Suprapubic skin (tissue), 4 donors: Measurements from ENCODE around the gene ANKRD33. TPM values are rescaled to one million over a fixed set of nuclear protein-coding genes. Genes with fewer than 3 reads are reported as not detected.

Experiments used
- DNase-seq, 2 donors: peaks; one replicate each; pipeline ENCODE4 v3.0.0-alpha.2; 2019; ENCODE audit warnings: low spot score in 2 of 2
- H3K27ac ChIP-seq: fragments of 200-600 bp; sonication (generic); one replicate; pipeline ENCODE4 v1.5.1; 2019
- H3K27me3 ChIP-seq: fragments of 200-600 bp; sonication (generic); one replicate; pipeline ENCODE4 v1.5.1; 2019
- H3K36me3 ChIP-seq: fragments of 200-600 bp; sonication (generic); one replicate; pipeline ENCODE4 v1.5.1; 2019
- H3K4me1 ChIP-seq: fragments of 200-600 bp; sonication (generic); one replicate; pipeline ENCODE4 v1.5.1; 2019
- H3K4me3 ChIP-seq: fragments of 200-600 bp; sonication (generic); one replicate; pipeline ENCODE4 v1.5.1; 2019; ENCODE audit warnings: mild to moderate bottlenecking
- H3K9me3 ChIP-seq: fragments of 200-600 bp; sonication (generic); one replicate; pipeline ENCODE4 v1.5.1; 2019
- CTCF ChIP-seq, 2 donors: fragments of 200-600 bp in 1 of 2; fragments of 450-650 bp in 1 of 2; sonication (generic) in 1 of 2; IDR thresholded peaks; one replicate each; pipeline ENCODE4 v1.5.1; 2016 to 2019; ENCODE audit warnings: antibody characterized with exemption in 2 of 2, mild to moderate bottlenecking in 1 of 2, moderate library complexity in 1 of 2
- EP300 ChIP-seq: sonication (generic); formaldehyde crosslinking; IDR thresholded peaks from one replicate; pipeline ENCODE4 v1.6.1; 2017; ENCODE audit warnings: antibody characterized with exemption
- POLR2A ChIP-seq, 2 donors: fragments of 450-650 bp; IDR thresholded peaks; one replicate each; pipeline ENCODE4 v1.6.1; 2017; ENCODE audit warnings: antibody characterized with exemption in 2 of 2, mild to moderate bottlenecking in 2 of 2, moderate library complexity in 2 of 2
- POLR2AphosphoS5 ChIP-seq, 3 donors: sonication (generic); formaldehyde crosslinking; IDR thresholded peaks; one replicate each; pipeline ENCODE4 v1.6.1; 2017; ENCODE audit warnings: antibody characterized with exemption in 3 of 3
- WGBS: methylation state at CpG from one replicate; pipeline ENCODE4 v1.1.5; 2018; 5-methylcytosine and 5-hydroxymethylcytosine counted together
- total RNA-seq, 4 donors: library from RNA; depleted of rRNA; stranded (reverse); fragments of >200 nt; gene quantifications; one replicate each; pipeline ENCODE4 v1.1.0, GENCODE V29; 2016

The ANKRD33 gene
- total RNA-seq, 4 donors from 2014 or later = not detected

GRCh38 chr12:51869496-51869865 is 18.4 kb upstream of the ANKRD33 start:
- Histone ChIP-seq H3K4me3 (peak overlapping the region; percentile 49), H3K9me3 (no peaks in the 10 kb centered on the region), H3K27ac (no peak overlapping the region), H3K27me3 (peaks cover 22% of the 10 kb centered on the region), H3K4me1 (peaks cover 16% of the 10 kb centered on the region), H3K36me3 (no peaks in the 10 kb centered on the region)
- peak in 1 of 2 donors; percentile 55 for DNase-seq
- no peak for TF ChIP-seq POLR2A (IDR thresholded peaks at IDR 0.05)
- TF ChIP-seq POLR2AphosphoS5 (IDR thresholded peaks at IDR 0.05) = no peak
- TF ChIP-seq CTCF (IDR thresholded peaks at IDR 0.05) = no peak
- TF ChIP-seq EP300 = no peak
- 43% methylated on average over 7 of the region's 20 CpGs for WGBS

GRCh38 chr12:51869931-51870330 is 18.0 kb upstream of the ANKRD33 start:
- H3K36me3 ChIP-seq = no peaks in the 10 kb centered on the region
- H3K27ac ChIP-seq = no peak overlapping the region
- 80% methylated on average over 3 of the region's 3 CpGs for WGBS
- peaks cover 14% of the 10 kb centered on the region for H3K4me1 ChIP-seq
- H3K9me3 ChIP-seq = no peaks in the 10 kb centered on the region
- peaks cover 17% of the 10 kb centered on the region for H3K27me3 ChIP-seq
- no peak overlapping the region for H3K4me3 ChIP-seq
- TF ChIP-seq EP300 = no peak
- no peak for TF ChIP-seq POLR2AphosphoS5 (IDR thresholded peaks at IDR 0.05)
- no peak for TF ChIP-seq POLR2A (IDR thresholded peaks at IDR 0.05)
- no peak for TF ChIP-seq CTCF (IDR thresholded peaks at IDR 0.05)
- peak in 1 of 2 donors; percentile 28 for DNase-seq

- 66% methylated on average over 4 of the region's 4 CpGs for WGBS
- DNase-seq = peak in 1 of 2 donors; percentile 18
Measured at GRCh38 chr12:51870504-51870903, 17.4 kb upstream of the ANKRD33 start.

GRCh38 chr12:51871126-51871525 is 16.8 kb upstream of the ANKRD33 start:
- peaks cover 17% of the 10 kb centered on the region for H3K27me3 ChIP-seq
- 75% methylated on average over 6 of the region's 6 CpGs for WGBS
- TF ChIP-seq POLR2A (IDR thresholded peaks at IDR 0.05) (no peak), POLR2AphosphoS5 (IDR thresholded peaks at IDR 0.05) (no peak), CTCF (IDR thresholded peaks at IDR 0.05) (no peak), EP300 (no peak)

More at GRCh38 chr12:51870504-51870903, 17.4 kb upstream of the ANKRD33 start:
- peaks cover 14% of the 10 kb centered on the region for H3K4me1 ChIP-seq
- H3K27me3 ChIP-seq = peaks cover 17% of the 10 kb centered on the region
- TF ChIP-seq CTCF (IDR thresholded peaks at IDR 0.05) = no peak
- TF ChIP-seq EP300 = no peak
- no peak overlapping the region for H3K4me3 ChIP-seq
- no peaks in the 10 kb centered on the region for H3K36me3 ChIP-seq
- H3K27ac ChIP-seq = no peak overlapping the region
- no peaks in the 10 kb centered on the region for H3K9me3 ChIP-seq

GRCh38 chr12:51871918-51872688 is 15.8 kb upstream of the ANKRD33 start:
- TF ChIP-seq POLR2A (IDR thresholded peaks at IDR 0.05) = no peak
- no peak for TF ChIP-seq POLR2AphosphoS5 (IDR thresholded peaks at IDR 0.05)
- TF ChIP-seq EP300 = no peak
- TF ChIP-seq CTCF (IDR thresholded peaks at IDR 0.05) = no peak
- peaks cover 17% of the 10 kb centered on the region for H3K27me3 ChIP-seq
- no peak overlapping the region for H3K4me3 ChIP-seq
- no peaks in the 10 kb centered on the region for H3K36me3 ChIP-seq
- no peak overlapping the region for H3K27ac ChIP-seq
- WGBS = 66% methylated on average over 15 of the region's 17 CpGs
- H3K9me3 ChIP-seq = no peaks in the 10 kb centered on the region
- peak in 1 of 2 donors; percentile 25 for DNase-seq
- H3K4me1 ChIP-seq = peaks cover 14% of the 10 kb centered on the region

More at GRCh38 chr12:51871126-51871525, 16.8 kb upstream of the ANKRD33 start:
- H3K4me3 ChIP-seq = no peak overlapping the region
- H3K27ac ChIP-seq = no peak overlapping the region
- no peaks in the 10 kb centered on the region for H3K9me3 ChIP-seq
- DNase-seq = peak in 1 of 2 donors; percentile 70
- H3K4me1 ChIP-seq = peaks cover 14% of the 10 kb centered on the region
- H3K36me3 ChIP-seq = no peaks in the 10 kb centered on the region
